ENCODE results near the gene RBKS. TPM values are rescaled to one million over a fixed set of nuclear protein-coding genes. Genes with fewer than 3 reads are reported as not detected.

Gene RBKS
- 0.43 and 2.4 TPM in 2 replicates for total RNA-seq

GRCh38 chr2:27890146-27890923, at the start of gene RBKS, which contains the start of gene BABAM2:
RBKS (minus strand) TSS chr2:27890387; CDS start chr2:27890345, 42 bp downstream.
BABAM2 (plus strand) TSS chr2:27890729; CDS start chr2:27894557, 3,828 bp downstream.

GRCh38 chr2:27771548-27772335, 118.4 kb downstream of the RBKS start, which contains the start of gene MRPL33:
MRPL33 (plus strand) TSS chr2:27771719; CDS start chr2:27771778, 59 bp downstream.

Other genes with a start within 250 kb of the RBKS start
- gene SUPT7L, start 226.8 kb downstream of the RBKS start, total RNA-seq: 36.1 and 36.4 TPM in 2 replicates
- 23.2 and 27.9 TPM in 2 replicates for gene SLC4A1AP, start 226.5 kb downstream of the RBKS start, total RNA-seq
- 45.9 and 98.9 TPM in 2 replicates for gene MRPL33, start 118.7 kb downstream of the RBKS start, total RNA-seq
- gene BABAM2, start 342 bp upstream of the RBKS start, total RNA-seq: 23.6 and 27.1 TPM in 2 replicates

Data from placental epithelial cell (primary cell).